ENCODE data around the gene B3GALT4. TPM values are rescaled to one million over a fixed set of nuclear protein-coding genes. Genes with fewer than 3 reads are reported as not detected.
A peak's percentile ranks its signal among the peaks of the same experiment; 100 is the strongest.

Gene B3GALT4
- total and polyA plus RNA-seq, 2 of the 13 experiments (the other 11 are each of a cell fraction or from before 2014, with no cell fraction given), result 0.04 to 0.27 TPM

DNA sequence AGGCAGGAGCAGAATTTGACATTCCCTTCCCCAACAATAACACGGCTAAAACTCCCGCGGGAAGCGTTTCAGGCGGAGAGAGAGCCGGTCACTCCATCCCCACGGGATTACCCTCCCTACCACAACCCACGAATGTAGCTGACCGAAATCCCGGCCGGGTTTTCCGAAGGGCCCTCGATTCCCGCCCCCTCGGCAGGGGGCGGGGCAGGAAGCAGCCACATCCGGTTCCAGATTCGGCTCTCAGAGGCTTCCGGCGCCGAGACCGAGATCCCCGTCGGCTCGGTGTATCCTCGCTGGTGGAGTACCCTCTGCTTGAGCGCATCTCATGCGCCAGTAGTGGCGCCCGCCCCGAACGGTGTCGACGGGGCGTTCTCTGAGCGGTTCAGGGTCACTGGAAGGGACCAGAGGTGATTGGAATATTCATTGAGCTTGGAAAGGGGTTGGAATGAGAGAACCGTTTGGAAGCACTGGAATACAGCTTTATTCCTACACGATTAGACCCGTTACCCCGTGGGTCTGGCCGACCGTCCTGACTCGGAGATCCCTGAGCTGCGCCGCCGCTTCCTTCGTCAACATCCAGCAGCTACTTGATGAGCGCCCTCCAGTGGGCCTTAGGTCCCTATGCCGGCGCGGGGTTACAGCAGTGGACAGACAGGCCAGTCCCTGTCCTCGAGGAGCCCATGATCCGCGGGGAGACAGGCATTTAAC lies 22.5 kb downstream of the B3GALT4 start (continued):
- TF ChIP-seq E2F2 (CRISPR knock-in tag; IDR thresholded peaks at IDR 0.05; ENCODE audit: borderline replicate concordance) (peak; percentile 47; the same call in 1 of the 2 replicates), DDIT3 (CRISPR knock-in tag; IDR thresholded peaks at IDR 0.05) (peak; percentile 53; the same call in 1 of the 2 replicates), BATF2 (CRISPR knock-in tag; IDR thresholded peaks at IDR 0.05) (peak; percentile 78), HDAC6 (IDR thresholded peaks at IDR 0.05; ENCODE audit: low read depth, low read length) (no peak), SALL1 (CRISPR knock-in tag; IDR thresholded peaks at IDR 0.05) (peak; percentile 53), ZNF607 (CRISPR knock-in tag; IDR thresholded peaks at IDR 0.05; ENCODE audit: borderline replicate concordance) (no peak; the same call in 1 of the 2 replicates), ZNF44 (CRISPR knock-in tag; IDR thresholded peaks at IDR 0.05) (peak; percentile 21; the same call in 1 of the 2 replicates), ZNF709 (CRISPR knock-in tag; IDR thresholded peaks at IDR 0.05) (peak; percentile 86), MAX (IDR thresholded peaks at IDR 0.05) (peak; percentile 68), ZNF720 (CRISPR knock-in tag; IDR thresholded peaks at IDR 0.05) (no peak; the same call in 1 of the 2 replicates), SETDB1 (CRISPR knock-in tag; IDR thresholded peaks at IDR 0.05; ENCODE audit: borderline replicate concordance) (no peak), ZBTB21 (CRISPR knock-in tag; IDR thresholded peaks at IDR 0.05) (no peak), NKX3-1 (CRISPR knock-in tag; IDR thresholded peaks at IDR 0.05) (no peak), KDM4B (CRISPR knock-in tag; IDR thresholded peaks at IDR 0.05) (no peak), YEATS4 (CRISPR knock-in tag; IDR thresholded peaks at IDR 0.05; ENCODE audit: borderline replicate concordance) (peak; percentile 65), SKIL (CRISPR knock-in tag; IDR thresholded peaks at IDR 0.05; ENCODE audit: borderline replicate concordance) (no peak), PPARG (CRISPR knock-in tag; conservative IDR thresholded peaks at IDR 0.05) (peak; percentile 35; the same call in 1 of the 2 replicates), RXRB (CRISPR knock-in tag; IDR thresholded peaks at IDR 0.05; ENCODE audit: borderline replicate concordance) (peak; percentile 54; the same call in 1 of the 2 replicates), TAF1 (CRISPR knock-in tag; IDR thresholded peaks at IDR 0.05) (peak; percentile 94), ZFY (CRISPR knock-in tag; IDR thresholded peaks at IDR 0.05) (peak; percentile 73), KDM2A (CRISPR knock-in tag; IDR thresholded peaks at IDR 0.05; ENCODE audit: borderline replicate concordance, low read depth) (peak; percentile 100)
- TF ChIP-seq, protein P1, sequence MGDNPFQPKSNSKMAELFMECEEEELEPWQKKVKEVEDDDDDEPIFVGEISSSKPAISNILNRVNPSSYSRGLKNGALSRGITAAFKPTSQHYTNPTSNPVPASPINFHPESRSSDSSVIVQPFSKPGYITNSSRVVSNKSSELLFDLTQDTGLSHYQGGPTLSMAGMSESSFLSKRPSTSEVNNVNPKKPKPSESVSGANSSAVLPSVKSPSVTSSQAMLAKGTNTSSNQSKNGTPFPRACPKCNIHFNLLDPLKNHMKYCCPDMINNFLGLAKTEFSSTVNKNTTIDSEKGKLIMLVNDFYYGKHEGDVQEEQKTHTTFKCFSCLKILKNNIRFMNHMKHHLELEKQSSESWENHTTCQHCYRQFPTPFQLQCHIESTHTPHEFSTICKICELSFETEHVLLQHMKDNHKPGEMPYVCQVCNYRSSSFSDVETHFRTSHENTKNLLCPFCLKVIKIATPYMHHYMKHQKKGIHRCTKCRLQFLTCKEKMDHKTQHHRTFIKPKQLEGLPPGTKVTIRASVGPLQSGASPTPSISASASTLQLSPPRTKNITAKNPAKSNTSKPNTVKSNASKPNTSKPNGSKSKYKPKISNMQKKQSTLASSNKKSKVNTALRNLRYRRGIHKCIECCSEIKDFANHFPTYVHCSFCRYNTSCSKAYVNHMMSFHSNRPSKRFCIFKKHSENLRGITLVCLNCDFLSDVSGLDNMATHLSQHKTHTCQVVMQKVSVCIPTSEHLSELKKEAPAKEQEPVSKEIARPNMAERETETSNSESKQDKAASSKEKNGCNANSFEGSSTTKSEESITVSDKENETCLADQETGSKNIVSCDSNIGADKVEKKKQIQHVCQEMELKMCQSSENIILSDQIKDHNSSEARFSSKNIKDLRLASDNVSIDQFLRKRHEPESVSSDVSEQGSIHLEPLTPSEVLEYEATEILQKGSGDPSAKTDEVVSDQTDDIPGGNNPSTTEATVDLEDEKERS (CRISPR knock-in tag; IDR thresholded peaks at IDR 0.05), result peak; percentile 77; the same call in 1 of the 2 replicates
